Globus pallidus (tissue), 1 donor: ENCODE measurements around the gene CACNA1A.
"Not testable (repeated sequence)": the region's sequence is repeated elsewhere in the genome, so short reads cannot be mapped to it uniquely, and the experiment has no call there.

Experiments used
- DNase-seq: peaks from one replicate; pipeline ENCODE4 v3.0.0-alpha.2; 2015; ENCODE audit warnings: low spot score

CACNA1A gene

GRCh38 chr19:13366529-13367143 lies 139.6 kb downstream of the CACNA1A start:
- peak; percentile 1 for DNase-seq

DNA sequence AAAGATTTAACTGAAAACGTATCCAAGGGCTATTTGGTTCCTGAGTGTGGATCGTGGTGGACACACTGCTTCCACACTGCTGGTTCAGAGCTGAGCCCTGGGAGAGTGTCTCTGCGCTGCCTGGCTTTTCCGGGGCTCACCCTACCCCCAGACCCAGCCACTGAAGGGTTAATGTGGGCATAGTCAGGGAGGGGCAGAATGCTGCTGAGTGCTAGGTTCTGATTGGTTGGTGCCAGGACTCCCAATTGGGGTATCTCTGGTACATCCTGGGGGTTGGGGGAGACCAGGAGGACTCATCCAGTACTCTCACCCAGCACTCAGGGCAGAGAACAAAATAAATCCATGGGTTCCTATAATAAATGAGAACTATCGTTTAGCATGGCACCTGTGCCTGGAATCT lies 142.3 kb downstream of the CACNA1A start:
- DNase-seq, result no peak

- no peak for DNase-seq
Observed at GRCh38 chr19:13363245-13363644, 143.0 kb downstream of the CACNA1A start.

DNA sequence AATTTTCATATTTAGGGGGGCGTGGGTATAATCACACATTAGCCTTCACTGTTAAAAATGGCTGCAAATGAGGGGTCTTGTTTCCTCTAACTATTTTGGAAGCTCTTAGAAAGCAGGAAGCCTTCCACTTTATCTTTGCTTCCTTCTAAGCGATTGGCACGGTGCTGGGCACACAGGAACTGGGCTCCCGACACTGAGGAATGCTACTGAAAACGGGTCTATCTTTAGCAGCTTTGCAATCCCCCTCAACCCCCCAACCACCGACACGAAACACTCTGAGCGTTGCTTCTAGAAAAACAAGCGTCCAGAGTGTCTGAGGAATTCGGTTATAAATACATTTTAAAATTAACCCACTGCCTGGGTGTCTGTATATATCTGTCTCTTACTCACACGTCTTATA lies 143.6 kb downstream of the CACNA1A start:
- no peak for DNase-seq

DNA sequence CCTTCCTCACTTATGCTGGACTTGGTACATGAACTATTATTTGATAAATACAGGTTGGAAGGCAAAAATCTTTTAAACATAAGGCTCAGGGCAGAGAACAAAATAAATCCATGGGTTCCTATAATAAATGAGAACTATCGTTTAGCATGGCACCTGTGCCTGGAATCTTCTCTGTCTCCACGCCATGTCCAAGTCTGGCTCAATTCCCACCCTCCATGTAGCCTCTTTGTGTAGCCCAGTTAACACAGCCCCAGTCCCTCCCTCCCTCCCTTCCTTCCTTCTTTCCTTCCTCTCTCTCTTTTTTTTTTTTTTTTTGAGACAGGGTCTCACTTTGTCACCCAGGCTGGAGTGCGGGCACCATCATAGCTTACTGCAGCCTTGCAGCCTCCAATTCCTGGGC lies 144.6 kb downstream of the CACNA1A start:
- not testable (repeated sequence) for DNase-seq

- DNase-seq, result no peak
Observed at GRCh38 chr19:13356686-13357280, 149.5 kb downstream of the CACNA1A start.

DNA sequence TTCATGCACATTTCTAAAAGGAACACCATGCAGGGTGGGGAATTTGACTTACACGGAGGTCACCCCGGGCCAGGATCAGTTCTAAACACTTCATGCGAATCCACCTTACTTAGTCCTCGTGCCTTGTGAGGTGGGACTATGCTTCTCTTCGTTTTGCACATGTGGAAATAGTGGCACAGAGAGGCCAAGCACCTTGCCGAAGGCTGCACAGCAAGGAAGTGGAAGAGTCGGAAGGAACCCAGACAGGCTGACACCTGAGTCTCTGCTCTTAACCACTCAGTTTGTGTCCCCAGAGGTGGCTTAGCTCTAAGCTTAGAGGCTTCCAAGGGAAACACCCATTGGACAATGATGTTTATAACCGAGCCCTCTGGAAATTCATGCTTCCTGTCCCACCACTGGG lies 150.1 kb downstream of the CACNA1A start:
- DNase-seq, result no peak

DNA sequence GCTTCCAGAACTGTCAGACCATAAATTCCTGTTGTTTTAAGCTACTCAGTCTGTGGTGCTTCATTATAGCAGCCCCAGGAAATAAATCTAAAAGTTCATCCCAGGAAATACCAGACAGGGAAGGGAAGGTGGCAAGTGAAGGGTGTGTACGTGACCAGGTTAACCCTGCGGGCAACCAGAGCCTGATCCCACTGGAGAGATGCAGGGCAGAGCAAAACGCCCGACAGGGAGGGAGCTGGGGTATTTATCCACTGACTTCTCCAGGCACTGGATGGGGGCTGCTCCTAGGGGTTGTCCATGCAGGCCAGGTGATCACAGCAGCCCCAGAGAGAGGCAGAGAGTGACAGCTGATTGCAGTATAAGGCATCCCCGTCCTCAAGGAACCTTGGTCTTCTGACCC lies 150.9 kb downstream of the CACNA1A start:
- DNase-seq, result no peak

DNA sequence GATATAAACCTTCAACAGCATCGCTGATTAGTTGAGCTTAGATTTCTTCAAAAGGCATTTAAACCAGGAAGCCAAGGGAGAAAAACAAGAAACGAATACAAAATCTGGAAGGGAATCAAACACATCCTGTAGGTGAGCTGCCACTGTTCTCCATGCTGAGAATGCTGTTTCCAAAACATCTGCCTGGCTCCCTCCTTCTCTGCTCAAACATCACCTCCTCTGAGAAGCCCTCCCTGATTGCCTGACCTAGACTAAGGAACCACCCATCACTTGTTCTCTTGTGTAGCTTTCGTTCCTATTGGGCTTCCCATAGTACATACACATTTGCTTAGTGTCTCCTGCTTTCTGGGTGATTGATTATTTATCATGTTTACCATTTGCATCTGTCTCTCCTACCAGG lies 152.7 kb downstream of the CACNA1A start:
- no peak for DNase-seq

DNA sequence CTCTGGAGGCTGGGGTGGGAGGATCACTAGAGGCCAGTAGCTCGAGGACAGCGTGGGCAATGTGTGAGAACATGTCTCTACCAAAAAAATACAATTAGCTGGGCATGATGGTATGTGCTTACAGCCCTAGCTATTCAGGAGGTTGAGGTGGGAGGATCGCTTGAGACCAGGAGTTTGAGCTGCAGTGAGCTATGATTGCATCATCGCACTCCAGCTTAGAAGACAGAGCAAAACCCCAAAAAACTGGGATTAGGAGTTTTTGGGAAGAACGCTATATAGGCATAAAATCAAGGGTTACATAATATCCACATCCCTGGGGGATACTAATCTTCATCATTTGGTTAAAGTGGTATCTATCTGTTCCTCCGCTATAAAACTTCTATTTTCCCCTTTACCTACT lies 155.5 kb downstream of the CACNA1A start:
- DNase-seq, result no peak

DNA sequence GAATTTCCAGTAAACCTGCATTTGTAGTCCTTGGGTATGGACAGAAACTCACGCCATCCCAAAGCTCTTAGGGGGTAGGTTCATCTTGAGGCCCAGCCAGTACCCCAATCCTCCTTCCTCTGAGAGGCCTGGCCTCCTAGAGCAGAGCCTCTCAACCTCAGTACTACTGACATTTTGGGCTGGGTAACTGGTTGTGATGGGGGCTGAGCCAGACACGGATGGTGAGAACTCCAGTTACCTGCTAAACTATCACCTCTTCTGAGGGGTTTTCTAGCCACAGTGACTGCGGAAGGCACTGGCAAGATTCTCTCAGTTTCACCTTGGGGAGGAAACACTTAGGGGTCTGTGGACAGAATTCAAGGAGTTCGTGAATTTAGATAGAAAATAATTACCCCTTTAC lies 156.2 kb downstream of the CACNA1A start:
- DNase-seq, result no peak

DNA sequence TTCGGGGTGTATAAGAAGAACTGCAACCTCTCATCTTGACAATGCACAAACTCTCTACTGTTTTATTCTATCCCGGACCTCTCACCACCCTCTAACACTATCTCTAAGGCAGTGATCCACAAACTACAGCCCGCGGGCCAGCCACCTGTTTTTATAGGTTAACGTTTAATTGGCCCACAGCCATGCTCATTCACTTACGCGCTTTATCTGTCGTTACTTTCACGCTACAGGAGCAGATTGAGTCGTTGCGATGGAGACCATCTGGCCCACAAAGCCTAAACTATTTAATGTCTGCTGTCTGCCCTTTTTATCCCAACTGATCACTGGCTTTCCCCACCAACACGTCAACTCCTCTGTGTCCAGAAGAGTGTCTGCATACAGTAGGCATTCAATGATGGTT lies 158.9 kb downstream of the CACNA1A start:
- no peak for DNase-seq

GRCh38 chr19:13343514-13343913 lies 162.8 kb downstream of the CACNA1A start:
- no peak for DNase-seq

- no peak for DNase-seq
Observed at GRCh38 chr19:13342672-13343071, 163.6 kb downstream of the CACNA1A start.

DNA sequence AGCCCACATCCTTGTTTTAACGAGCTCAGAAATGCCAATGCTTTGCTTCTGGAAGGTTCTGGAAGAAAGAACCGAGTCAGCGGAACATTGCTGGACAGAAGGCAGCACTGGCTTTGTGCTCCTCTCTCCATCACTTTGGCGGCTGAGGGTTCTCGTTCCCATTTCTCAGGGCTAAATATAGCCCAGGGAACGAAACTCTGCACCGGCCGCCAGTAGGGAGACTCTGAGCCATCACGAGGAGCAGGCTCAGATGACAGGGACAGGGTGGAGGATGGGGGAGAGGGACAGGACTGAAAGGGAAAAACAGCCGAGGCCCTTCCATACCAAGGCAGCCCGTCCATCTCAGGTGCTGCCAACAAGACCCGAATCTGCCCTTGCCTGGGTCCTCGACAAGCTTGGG lies 166.4 kb downstream of the CACNA1A start:
- peak; percentile 11 for DNase-seq

DNA sequence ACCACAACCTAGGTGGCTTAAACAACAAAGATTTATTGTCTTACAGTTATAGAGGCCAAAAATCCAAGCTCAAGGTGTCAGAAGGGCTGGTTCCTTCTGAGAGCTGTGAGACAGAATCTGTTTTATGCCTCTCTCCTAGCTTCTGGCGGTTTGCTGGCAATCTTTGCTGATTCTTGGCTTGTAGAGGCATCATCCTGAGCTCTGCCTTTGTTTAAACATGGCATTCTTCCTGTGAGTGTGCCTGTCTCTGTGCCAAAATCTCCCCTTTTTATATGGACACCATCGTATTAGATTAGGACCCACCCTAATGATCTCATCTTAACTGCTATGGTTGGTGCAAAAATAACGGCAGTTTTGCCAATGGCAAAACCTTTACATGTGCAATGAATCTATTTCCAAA lies 169.1 kb downstream of the CACNA1A start:
- no peak for DNase-seq

GRCh38 chr19:13334801-13335481 lies 171.3 kb downstream of the CACNA1A start:
- DNase-seq, result no peak

DNA sequence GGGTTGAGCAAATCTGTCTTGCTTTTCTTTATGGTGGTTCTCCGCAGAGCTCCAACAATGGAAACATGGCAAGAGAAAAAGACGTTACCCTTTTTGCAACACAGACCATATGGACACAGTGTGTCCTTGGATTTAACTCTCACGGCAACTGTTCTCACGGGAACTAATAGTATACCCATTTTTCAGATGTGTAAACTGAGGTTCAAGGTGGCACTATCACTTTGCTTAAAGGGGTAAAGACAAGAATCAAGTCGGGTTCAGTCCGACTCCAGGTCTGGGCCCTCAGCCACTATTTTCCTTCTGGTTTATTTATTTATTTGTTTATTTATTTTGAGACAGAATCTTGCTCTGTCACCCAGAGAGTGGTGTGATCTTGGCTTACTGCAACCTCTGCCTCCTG lies 176.0 kb downstream of the CACNA1A start:
- DNase-seq, result no peak

DNA sequence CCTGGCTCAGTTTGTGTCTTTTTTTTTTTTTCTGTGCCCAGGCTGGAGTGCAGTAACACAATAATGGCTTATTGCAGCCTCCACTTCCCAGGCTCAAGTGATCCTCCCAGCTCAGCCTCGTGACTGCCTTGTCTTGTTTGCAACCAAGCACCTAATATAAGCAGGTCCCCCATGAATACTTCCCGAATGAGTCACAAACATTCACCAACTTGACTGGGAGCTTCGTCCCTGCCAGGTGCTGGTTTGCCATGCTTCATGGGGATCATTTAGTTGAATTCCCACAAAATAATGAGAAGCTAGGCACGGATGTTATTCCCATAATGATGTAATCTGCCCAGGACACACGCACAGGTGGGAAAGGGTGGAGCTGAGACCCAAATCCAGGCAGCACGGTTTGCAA lies 176.5 kb downstream of the CACNA1A start:
- DNase-seq, result no peak

GRCh38 chr19:13328241-13328640 lies 178.0 kb downstream of the CACNA1A start:
- no peak for DNase-seq

GRCh38 chr19:13319526-13319925 lies 186.8 kb downstream of the CACNA1A start:
- DNase-seq, result no peak

- no peak for DNase-seq
Observed at GRCh38 chr19:13318190-13318589, 188.1 kb downstream of the CACNA1A start.

- DNase-seq, result peak; percentile 48
Observed at GRCh38 chr19:13315495-13315894, 190.8 kb downstream of the CACNA1A start.

- peak; percentile 20 for DNase-seq
Observed at GRCh38 chr19:13314761-13315160, 191.5 kb downstream of the CACNA1A start.
